HG03354 (cell line): Measurements from ENCODE around the gene DCAF15.
A peak's percentile ranks its signal among the peaks of the same experiment; 100 is the strongest.

Experiments
- ATAC-seq: cut with Tn5 transposase; IDR thresholded peaks from one replicate; pipeline ENCODE4 v1.9.1; 2021; ENCODE audit warnings: mild to moderate bottlenecking; ENCODE audit not compliant: unreplicated experiment, poor library complexity, severe bottlenecking

The DCAF15 gene

GRCh38 chr19:13929340-13929739 lies 23.0 kb upstream of the DCAF15 start:
- no peak for ATAC-seq

DNA sequence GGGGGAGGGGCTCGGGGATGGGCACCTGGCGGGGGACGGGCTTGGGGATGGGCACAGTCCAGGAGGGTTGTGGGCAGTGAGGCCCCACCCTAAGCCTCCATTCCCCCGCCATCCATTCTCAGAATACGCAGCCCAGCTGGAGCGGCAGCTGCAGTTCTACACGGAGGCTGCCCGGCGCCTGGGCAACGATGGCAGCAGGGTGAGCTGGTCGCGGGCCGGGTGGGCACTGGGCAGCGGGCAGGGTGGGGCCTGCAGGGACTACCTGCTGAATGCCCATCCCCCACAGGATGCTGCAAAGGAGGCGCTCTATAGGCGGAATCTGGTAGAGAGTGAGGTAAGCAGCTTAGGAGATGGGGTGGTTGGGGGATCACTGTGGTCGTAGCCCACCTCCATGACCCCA lies 22.4 kb upstream of the DCAF15 start:
- ATAC-seq, result no peak

DNA sequence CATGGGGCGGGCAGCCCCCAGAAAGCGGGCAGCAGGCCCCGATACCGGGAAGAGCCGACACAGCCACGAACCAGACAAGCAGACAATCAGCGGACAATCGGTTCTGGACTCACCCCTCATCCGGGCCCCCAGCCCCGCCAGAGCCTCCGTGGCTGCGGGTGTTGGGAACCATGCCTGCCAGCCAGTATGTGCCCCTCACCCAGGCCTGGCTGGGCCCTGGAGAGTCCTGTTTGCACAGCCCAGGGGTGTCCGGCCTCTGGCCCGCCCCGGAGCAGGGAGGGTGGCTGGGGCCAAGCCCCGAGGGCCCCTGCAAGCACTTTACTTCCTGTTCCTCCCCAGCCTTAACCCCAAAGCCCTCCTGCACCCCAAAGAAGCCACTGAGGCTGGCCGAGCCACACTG lies 21.9 kb upstream of the DCAF15 start:
- ATAC-seq, result no peak

DNA sequence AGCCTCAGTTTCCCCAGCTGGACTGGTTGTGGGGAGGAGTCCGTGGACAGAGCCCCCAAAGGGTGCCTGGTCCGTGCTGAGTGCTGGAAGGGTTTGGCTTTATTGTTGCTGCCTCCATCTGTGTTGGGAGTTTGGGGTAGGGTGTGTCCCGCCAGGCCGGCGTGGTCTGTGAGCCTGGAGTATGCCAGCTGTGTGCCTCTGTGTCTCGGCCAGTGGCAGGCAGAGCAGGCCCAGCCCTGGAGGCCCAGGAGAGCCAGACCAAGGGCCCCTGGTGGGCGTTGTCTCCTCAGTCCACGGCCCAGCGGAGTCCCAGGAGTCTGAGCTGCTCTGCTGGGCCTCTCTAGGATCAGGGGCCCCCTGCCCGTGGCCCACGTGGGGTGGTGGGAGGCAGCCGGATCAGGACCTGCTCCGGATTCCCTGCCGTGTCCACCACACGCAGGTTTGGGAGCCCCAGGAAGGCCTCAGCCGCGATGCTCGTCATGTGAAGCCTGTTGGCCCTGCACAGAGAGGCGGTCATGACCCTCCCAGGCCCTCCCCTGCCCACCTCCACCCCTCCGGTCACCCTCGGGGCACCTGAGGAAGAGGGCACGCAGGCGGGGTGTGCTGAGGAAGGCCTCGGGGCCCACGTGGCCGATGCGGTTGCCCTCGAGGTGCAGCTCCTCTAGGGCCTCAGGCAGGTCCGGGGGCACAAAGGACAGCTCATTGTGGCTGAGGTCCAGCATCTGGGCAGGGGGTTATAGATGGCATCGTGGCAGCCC lies 20.7 kb upstream of the DCAF15 start:
- ATAC-seq, result no peak

GRCh38 chr19:13932149-13932637 lies 20.1 kb upstream of the DCAF15 start:
- ATAC-seq, result no peak

GRCh38 chr19:13932911-13933393 lies 19.4 kb upstream of the DCAF15 start:
- no peak for ATAC-seq

DNA sequence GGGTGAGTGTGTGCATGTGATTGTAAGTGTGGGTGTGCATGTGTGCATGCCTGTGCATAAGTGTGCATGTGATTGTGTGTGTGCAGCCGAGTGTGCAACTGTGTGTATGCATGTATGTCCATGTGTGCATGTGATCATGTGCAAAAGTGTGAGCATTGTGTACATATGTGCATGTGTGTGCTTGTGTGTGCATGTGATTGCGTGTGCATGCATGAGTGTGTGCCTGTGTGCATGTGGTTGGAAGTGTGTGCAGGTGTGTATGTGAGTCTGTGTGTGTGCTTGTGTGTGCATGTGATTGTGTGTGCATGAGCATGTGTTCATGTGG lies 17.6 kb upstream of the DCAF15 start:
- ATAC-seq, result no peak

GRCh38 chr19:13935765-13936510 lies 16.4 kb upstream of the DCAF15 start:
- no peak for ATAC-seq

DNA sequence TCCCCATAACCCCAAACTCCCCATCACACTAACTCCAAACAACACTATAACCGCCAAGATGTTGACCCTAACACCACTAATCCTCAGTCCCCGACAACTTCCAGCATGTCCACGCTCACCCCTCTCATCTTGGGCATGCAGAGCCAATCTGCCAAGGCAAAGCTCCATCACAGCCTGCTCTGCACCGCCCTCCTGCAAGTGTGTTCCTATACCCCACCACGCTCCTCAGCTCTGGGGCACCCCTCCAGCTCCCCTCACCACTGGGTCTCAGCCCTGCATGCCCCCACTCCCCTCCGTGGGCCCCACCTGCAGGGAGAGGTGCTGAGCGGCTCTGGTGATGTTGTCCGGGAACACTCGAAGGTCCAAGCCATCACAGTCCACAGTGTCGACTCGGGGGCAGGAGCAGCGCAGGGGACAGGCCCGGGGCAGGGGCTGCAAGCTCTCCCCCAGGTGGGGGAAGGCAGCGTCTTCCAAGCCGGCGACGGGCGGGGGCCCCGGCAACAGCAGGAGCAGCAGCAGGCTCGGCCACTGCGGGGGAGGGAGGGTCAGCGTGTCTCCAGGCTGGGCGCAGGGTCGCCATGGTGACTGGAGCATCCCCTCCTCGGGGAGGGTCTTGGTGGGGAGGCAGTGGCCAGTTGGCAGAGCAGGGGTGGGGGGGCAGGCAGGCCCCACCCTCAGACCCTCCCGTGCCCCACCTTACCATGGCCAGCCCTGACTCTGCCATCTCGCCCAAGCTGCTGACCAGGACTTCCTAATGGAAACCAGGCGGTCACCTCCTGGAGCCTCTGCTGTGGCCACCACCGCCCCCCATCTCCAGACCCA lies 14.6 kb upstream of the DCAF15 start:
- ATAC-seq, result no peak

- no peak for ATAC-seq
Observed at GRCh38 chr19:13938301-13939064, 13.8 kb upstream of the DCAF15 start, which contains the start of gene PODNL1. TSS of gene PODNL1 (minus strand) at chr19:13938417. CDS start at chr19:13938181, 236 bp downstream.

GRCh38 chr19:13942023-13942684 lies 10.2 kb upstream of the DCAF15 start:
- no peak for ATAC-seq

GRCh38 chr19:13946414-13946813 lies 5.9 kb upstream of the DCAF15 start:
- ATAC-seq, result no peak

DNA sequence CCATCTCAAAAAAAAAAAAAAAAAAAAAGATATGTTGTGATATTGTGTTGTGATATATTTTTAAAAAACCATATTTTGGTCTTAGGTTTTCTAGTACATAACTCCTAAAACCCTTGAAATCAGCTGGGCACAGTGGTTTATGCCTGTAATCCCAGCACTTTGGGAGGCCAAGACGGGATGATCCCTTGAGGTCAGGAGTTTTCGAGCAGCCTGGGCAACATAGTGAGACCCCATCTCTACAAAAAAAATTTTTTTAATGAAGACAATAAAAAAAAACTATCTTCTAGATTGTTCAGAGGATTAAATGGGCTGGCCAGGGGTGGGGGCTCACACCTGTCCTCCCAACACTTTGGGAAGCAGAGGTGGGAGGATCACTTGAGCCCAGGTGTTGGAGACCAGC lies 1.3 kb upstream of the DCAF15 start:
- ATAC-seq, result no peak

- ATAC-seq, result peak; percentile 1
Observed at GRCh38 chr19:13951799-13952153, 533 bp upstream of the DCAF15 start.

DNA sequence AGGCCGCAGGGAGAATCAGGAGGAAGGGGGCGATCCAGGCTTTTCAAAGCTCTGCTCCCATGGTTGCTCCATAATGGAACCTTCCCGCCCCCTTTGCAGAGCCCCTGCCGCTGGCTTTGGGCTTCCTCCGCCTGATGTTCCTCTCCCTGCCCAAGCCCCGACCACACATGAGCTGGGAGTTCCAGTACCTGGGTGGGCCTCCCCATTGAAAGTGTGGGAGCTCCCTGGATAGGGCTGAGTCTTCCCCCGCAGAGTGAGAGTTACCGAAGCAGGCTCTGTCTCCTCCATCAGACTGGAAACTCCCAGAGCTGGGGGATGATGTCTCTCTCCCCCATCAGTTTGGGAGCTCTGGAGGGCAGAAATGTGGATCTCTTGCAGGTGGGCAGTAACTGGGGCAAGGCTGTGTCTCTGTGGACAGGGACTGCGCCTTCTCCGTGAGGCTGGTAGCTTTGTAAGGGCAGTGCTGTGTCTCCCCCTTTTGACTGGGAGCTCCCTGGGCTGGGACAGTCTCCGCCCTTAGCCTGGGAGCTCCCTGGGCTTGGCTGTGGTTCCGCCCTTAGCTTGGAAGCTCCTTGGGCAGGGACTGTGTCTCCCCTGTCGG lies 722 bp downstream of the DCAF15 start:
- no peak for ATAC-seq

DNA sequence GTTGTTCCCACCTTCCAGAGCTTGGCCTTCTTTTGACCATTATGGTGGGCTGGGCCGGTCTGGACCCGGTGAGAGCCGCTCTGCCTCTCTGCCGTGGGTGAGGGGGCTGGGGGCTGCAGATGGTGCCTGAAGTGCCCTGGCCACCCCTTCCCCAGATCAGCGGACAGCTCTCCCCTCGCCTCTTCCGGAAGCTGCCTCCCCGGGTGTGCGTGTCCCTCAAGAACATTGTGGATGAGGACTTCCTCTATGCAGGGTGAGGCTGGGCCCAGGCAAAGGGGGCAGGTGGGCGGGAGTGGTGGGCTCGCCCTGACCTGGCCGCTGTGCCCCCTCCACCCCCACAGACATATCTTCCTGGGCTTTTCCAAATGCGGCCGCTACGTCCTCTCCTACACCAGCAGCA lies 1.9 kb downstream of the DCAF15 start:
- no peak for ATAC-seq

GRCh38 chr19:13955662-13956364 lies 3.5 kb downstream of the DCAF15 start:
- ATAC-seq, result no peak

DNA sequence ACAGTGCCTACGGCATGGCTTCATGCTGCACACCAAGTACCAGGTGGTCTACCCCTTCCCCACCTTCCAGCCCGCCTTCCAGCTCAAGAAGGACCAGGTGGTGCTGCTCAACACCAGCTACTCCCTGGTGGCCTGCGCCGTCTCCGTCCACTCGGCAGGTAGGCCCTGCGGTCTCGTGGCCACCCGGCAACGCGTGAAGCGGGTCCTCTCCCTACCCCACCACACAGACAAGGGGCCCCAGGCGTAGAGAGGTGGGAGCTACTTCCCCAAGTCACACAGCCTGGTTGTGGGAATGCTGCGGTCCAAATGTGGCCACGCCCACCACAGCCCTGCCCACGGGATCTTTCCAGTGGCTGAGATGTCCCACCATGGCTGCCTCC lies 4.0 kb downstream of the DCAF15 start:
- no peak for ATAC-seq
